Stimulated activated effector memory CD8-positive, alpha-beta T cell treated with anti-CD3 and anti-CD28 coated beads, Interleukin-12 subunit alpha, Interleukin-12 subunit beta, amount 100 ng/mL, for 72 hours (primary cell): Measurements from ENCODE around the gene ZBP1.

Experiments used
- ATAC-seq: fragments of 150-1000 bp; cut with Tn5 transposase; 2 replicates; pipeline ENCODE4 v1.10.0; 2021
- DNase-seq, 2 donors: peaks; one replicate each; pipeline ENCODE4 v3.0.0; 2021 to 2022; ENCODE audit warnings: low spot score in 2 of 2
- H3K27ac Mint-ChIP-seq: one replicate; pipeline ENCODE4 v1.8.0; 2022; ENCODE audit warnings: mild to moderate bottlenecking, mixed read lengths
- H3K36me3 Mint-ChIP-seq: one replicate; pipeline ENCODE4 v1.8.0; 2022; ENCODE audit warnings: mild to moderate bottlenecking, mixed read lengths
- H3K4me1 Mint-ChIP-seq: one replicate; pipeline ENCODE4 v1.8.0; 2022; ENCODE audit warnings: mixed read lengths
- H3K4me3 Mint-ChIP-seq: one replicate; pipeline ENCODE4 v1.8.0; 2022; ENCODE audit warnings: mild to moderate bottlenecking, mixed read lengths
- H3K9me3 Mint-ChIP-seq: one replicate; pipeline ENCODE4 v1.8.0; 2022; ENCODE audit warnings: mixed read lengths

Gene ZBP1, protein sequence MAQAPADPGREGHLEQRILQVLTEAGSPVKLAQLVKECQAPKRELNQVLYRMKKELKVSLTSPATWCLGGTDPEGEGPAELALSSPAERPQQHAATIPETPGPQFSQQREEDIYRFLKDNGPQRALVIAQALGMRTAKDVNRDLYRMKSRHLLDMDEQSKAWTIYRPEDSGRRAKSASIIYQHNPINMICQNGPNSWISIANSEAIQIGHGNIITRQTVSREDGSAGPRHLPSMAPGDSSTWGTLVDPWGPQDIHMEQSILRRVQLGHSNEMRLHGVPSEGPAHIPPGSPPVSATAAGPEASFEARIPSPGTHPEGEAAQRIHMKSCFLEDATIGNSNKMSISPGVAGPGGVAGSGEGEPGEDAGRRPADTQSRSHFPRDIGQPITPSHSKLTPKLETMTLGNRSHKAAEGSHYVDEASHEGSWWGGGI

DNA sequence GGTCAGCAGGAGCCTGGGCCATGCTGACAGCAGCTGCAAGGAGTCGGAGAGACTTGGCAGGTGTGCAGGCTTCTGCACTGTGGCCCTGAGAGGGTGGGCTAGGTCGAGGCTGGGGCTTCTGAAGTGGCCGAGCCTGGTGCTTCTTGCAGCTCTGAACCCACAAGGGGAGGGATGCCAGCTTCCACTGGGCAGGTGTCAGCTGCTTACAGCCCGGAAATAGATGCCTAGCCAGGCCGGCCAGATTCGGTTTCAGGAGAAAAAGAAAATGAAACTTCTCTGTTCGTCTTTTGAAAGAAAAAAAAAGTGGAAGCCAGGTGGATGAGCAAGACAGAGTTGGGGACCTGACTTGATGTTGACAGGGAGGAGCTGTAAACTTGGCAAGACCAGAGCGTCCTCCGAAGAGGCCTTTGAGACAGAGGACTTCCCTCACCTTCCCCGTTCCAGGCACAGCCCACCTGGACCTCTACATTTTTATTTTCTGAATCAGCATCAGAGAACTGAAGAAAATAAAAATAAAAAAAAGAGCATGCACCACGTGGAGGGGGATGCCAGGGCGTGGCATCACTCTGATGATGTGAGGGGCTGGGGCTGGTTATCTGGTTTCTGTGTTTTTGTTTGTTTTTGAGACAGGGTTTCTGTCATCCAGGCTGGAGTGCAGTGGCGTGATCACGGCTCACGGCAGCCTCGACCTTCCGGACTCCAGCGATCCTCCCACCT is at the start of gene ZBP1:
Gene ZBP1, minus strand, starts transcription at position 153 of the 717 bp plus-strand sequence. Its CDS starts 131 bp downstream, at position 22.
- ATAC-seq (peak; percentile 31), DNase-seq (peak in 1 of 2 donors; percentile 79)
- Mint-ChIP-seq H3K27ac (peak within 1 kb of the TSS; percentile 83), H3K4me1 (peaks cover 75% of the 10 kb centered on the region), H3K4me3 (peak within 1 kb of the TSS; percentile 71), H3K9me3 (peaks cover 4% of the 10 kb centered on the region), H3K36me3 (peaks cover 20% of the 10 kb centered on the region)

DNA sequence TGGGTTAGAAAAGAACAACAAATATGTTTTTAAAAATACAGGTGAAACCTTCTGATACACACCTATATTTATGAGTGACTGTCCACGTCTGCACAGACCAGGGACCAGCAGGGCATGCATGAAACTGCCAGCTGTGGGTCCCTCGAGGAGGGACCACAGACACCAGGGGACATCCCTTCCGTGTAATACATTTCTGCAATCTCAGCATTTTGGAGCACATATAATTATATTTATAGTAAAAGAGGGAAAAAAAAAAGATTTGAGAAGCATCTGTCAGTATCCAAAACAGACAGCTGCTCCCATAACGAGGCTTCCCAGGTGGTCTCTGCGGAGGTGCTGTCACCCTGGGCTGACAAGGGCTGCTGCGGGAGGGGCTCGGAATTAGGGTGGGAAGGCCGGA is 49.4 kb upstream of the ZBP1 start:
- H3K4me3 Mint-ChIP-seq: no peak overlapping the region
- DNase-seq (no peak), ATAC-seq (no peak)
- H3K9me3 Mint-ChIP-seq: no peaks in the 10 kb centered on the region
- no peak overlapping the region for H3K27ac Mint-ChIP-seq
- peaks cover 5% of the 10 kb centered on the region for H3K4me1 Mint-ChIP-seq
- no peaks in the 10 kb centered on the region for H3K36me3 Mint-ChIP-seq

DNA sequence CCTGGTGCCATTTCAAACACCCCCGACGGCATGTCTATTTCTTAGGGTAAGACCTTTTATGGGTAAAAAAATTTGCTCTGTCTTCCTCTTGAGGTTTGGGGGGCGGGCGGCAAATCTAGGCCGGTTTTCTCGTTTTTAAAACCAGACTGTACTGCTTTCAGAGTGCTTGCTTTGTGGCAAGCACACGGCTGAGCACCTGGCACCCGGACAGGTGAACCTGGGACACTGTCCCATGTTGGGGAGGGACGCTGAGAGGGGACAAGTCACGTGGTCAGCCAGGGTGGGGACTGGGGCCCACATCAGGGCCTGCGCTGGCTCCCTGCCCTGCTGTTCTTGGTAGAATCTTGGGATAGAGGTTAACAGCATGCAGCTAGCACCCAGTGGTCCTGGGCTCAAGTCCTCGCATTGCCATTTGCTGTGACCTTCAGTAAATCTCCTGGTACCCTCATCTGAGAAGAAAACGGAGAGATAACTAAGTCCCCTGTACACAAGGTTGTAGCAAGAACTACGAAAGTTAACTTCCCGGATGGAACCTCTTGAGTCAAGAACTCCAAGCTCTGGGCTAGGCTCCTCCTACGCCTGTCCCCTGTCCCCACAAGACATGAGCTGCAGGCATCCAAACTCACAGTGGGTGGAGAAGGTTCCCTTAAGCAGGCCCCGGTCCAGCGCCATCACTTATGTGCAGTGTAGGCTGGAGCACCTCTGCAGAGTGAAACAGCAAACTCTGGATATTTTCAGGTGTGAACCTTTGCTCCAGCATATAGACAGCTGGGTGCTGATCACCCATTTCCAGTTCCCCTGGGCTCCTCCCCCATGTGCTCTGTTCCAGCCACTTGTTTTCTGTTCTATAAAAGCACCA is 47.9 kb upstream of the ZBP1 start:
- no peaks in the 10 kb centered on the region for H3K9me3 Mint-ChIP-seq
- no peaks in the 10 kb centered on the region for H3K36me3 Mint-ChIP-seq
- peak overlapping the region; percentile 63 for H3K27ac Mint-ChIP-seq
- no peak for ATAC-seq
- no peak overlapping the region for H3K4me3 Mint-ChIP-seq
- peaks cover 5% of the 10 kb centered on the region for H3K4me1 Mint-ChIP-seq
- DNase-seq: no peak

DNA sequence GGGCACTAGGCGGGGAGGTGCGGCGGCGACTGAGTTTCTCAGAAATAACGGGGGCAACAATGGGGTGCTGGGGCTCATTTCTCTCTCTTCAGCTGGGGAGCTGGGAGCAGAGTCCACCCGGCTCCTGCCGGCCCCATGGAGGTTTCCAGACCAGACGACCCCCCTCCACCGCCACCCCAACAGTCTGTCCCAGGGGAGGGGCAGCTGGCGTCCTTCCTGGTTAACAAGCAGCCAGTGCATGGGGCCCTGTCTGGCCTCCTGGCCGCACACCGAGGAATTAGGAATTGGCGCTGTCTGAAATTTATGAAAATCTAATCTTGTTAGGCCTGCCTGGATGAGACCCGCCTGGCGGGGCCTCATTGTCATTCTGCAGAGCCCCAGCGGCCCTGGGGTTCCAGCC is 47.2 kb upstream of the ZBP1 start:
- no peaks in the 10 kb centered on the region for H3K9me3 Mint-ChIP-seq
- H3K36me3 Mint-ChIP-seq: no peaks in the 10 kb centered on the region
- DNase-seq (no peak), ATAC-seq (no peak)
- peaks cover 5% of the 10 kb centered on the region for H3K4me1 Mint-ChIP-seq
- no peak overlapping the region for H3K27ac Mint-ChIP-seq
- H3K4me3 Mint-ChIP-seq: no peak overlapping the region

DNA sequence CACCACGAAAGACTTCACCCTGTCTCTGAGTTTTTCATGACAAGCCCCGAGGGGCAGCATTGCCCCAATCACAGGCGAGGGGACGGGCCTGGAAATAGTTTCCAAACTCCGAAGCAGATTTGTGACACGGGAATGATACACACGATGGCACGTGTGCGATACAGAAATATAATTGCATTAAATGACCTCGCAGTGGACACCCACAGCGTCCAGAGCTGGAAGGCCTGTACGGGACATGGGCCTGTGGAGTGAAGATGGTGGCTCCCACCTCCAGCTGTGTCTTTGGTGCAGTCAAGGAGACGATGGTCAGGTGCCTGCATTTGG is 46.6 kb upstream of the ZBP1 start:
- H3K4me1 Mint-ChIP-seq: peaks cover 5% of the 10 kb centered on the region
- no peaks in the 10 kb centered on the region for H3K9me3 Mint-ChIP-seq
- DNase-seq (no peak), ATAC-seq (no peak)
- no peak overlapping the region for H3K27ac Mint-ChIP-seq
- no peaks in the 10 kb centered on the region for H3K36me3 Mint-ChIP-seq
- no peak overlapping the region for H3K4me3 Mint-ChIP-seq

DNA sequence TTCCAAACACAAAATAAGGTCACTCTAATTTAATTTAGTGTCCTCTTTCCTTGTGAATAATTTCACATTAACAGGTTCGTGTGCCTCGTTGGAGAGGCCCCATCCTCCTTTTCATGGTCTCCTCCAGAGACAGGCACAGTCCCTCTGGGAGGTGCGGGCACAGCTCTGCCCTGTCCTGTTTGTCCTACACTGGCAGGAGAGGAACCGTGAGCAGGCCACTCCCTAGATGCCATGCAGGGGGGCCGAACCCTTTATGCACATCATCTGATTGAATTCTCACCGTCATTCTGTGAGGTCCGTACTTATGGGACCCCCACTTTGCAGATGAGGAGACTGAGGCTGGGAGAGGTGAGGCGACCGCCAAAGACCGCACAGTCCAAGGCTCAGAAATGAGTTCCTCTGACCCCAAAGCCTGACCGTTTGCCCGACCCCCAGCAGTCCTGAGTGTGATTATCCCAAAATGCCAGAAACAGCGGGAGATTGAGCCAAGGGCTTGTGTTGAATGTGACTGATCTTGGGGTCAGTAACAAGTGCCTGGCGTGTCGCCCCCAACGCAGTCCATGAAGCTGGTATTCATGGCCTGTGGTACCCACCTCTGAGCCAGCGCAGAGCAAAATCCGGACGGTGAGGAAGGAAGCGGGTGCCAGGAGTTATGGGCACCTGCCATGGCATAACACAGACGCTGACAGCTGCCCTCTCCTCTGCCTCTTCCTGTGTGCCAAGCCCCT is 46.0 kb upstream of the ZBP1 start:
- no peak for ATAC-seq
- no peaks in the 10 kb centered on the region for H3K9me3 Mint-ChIP-seq
- no peak overlapping the region for H3K4me3 Mint-ChIP-seq
- peaks cover 5% of the 10 kb centered on the region for H3K4me1 Mint-ChIP-seq
- H3K27ac Mint-ChIP-seq: no peak overlapping the region
- no peak for DNase-seq
- no peaks in the 10 kb centered on the region for H3K36me3 Mint-ChIP-seq

DNA sequence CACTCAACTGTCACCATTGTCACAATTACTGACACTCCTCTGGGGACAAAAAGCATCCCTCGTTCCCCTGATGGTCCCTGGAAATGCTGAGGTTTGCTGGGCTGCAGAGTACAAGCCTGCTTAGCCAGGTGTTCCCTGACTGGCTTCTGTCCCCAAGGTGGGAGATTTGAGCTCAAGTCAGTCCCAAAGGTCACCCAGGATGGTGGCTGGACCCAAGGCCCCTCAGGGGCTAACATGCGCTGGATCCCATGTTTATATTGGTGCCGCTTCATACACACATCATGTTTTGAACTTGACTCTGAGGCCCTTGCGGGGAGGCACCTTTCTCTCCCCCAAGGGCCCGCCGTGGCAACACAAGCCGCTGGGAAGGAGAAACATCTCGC is 45.4 kb upstream of the ZBP1 start:
- Mint-ChIP-seq H3K4me1 (peaks cover 5% of the 10 kb centered on the region), H3K27ac (no peak overlapping the region)

DNA sequence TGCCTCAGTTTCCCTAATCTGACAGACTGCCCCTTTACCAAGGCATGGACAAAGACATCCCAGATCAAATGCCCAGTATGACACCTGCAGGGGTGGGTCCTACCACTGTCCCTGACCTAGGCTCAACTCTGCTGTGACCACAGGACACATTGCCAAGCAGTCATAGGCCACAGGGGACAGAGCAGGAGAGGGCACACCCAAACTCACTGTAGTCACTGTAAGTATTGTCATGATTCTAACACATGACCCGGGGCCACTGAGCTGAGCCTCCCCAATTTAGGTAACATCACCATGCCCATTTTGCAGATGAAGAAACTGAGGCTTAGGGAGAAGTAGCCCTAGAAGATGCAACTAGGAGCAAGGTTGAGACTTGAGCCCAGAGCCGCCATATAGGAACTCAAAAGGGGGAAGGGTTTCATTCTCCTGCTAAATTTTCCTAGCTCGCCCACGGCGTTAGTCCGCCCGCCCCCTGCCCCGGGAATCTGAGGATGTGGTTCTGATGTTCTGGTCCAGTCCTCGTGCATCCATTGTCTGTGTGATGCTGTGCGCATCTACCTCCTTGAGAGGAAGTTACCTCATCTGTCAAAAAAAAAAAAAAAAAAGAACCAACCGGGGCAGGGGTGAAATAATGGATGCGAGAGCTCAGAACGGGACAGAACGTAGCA is 44.8 kb upstream of the ZBP1 start:
- Mint-ChIP-seq H3K27ac (no peak overlapping the region), H3K9me3 (no peaks in the 10 kb centered on the region), H3K4me3 (no peak overlapping the region), H3K4me1 (peaks cover 11% of the 10 kb centered on the region), H3K36me3 (no peaks in the 10 kb centered on the region)
- DNase-seq (no peak), ATAC-seq (no peak)

More for the DNA sequence above, 45.4 kb upstream of the ZBP1 start:
- ATAC-seq (no peak), DNase-seq (no peak)
- Mint-ChIP-seq H3K9me3 (no peaks in the 10 kb centered on the region), H3K4me3 (no peak overlapping the region), H3K36me3 (no peaks in the 10 kb centered on the region)

DNA sequence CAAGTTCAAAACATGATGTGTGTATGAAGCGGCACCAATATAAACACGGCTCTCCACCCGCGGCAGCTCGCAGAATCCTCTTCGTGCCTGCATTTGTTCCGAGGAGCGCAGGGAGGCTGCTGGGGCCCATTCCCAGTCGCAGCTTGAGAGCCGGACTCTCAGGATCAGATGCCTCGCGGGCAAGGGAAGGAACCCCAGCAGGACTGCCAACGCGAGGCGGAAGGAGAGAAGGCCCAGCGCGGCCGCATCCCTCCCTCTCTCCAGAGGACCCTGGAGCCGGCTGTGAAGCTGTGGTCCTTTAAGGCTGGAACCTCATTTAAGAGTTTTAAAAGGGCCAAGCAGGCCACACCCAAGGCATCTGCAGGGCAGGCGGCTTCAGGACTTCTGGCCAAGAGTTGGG is 44.2 kb upstream of the ZBP1 start:
- H3K4me3 Mint-ChIP-seq: no peak overlapping the region
- DNase-seq (no peak), ATAC-seq (no peak)
- H3K9me3 Mint-ChIP-seq: no peaks in the 10 kb centered on the region
- peaks cover 12% of the 10 kb centered on the region for H3K4me1 Mint-ChIP-seq
- H3K36me3 Mint-ChIP-seq: no peaks in the 10 kb centered on the region
- H3K27ac Mint-ChIP-seq: no peak overlapping the region

DNA sequence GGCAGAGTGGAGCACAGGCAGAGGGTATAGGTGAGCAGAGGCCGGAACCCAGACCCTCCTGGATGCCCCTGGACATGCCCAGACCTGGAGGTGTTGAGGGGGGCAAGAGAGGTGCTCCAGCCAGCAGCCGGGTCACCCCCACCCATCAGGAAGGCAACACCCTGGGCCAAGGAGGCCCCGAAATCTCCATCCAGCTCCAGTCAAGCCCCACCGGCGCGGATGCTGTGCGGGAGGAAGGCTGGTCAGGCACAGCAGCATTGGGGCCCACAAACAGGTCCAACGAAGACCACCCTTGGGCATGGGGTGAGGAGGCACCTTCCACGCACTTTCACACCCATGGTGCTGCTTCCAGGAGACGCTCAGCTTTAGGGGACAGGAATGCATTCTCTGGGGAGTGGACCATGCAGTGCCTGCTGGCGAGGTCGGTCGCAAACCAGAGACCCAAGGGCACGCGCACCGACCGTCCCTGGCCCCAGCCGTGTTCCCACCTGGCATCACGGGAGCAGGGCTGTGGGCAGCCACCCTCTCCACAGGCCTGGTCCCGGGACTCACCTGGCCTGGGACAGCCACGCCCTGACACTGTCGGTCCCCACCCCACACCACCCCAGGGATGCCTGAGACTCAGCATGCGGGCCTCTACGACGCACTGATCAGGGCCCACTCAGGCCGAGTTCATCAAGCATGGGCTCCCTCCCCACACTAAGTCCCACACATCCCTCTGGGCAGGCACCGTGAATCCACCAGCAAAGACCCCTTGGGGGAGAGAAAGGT is 43.6 kb upstream of the ZBP1 start:
- no peak overlapping the region for H3K4me3 Mint-ChIP-seq
- ATAC-seq: no peak
- peaks cover 15% of the 10 kb centered on the region for H3K4me1 Mint-ChIP-seq
- H3K9me3 Mint-ChIP-seq: no peaks in the 10 kb centered on the region
- H3K27ac Mint-ChIP-seq: no peak overlapping the region
- DNase-seq: no peak
- H3K36me3 Mint-ChIP-seq: no peaks in the 10 kb centered on the region

DNA sequence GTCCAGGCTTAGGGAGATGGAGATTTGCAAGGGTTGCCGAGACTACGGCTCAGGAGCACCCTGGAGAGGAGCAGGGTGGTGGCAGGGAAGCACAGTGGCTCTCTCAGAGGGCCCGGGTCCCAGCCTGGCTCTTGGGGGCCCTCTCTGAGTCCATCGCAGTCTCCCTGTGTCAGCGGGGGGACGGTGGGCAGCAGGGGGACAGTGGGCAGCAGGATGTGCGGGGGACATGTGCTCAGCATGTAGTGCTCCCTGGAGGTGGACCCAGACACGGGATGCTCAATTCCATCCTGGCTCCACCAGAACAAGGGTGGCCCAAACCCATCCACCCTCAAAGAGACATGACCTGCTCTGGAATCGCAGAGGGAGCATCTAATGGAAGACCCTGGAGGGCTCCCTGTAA is 43.0 kb upstream of the ZBP1 start:
- DNase-seq: no peak
- peaks cover 18% of the 10 kb centered on the region for H3K4me1 Mint-ChIP-seq
- no peak overlapping the region for H3K4me3 Mint-ChIP-seq
- no peaks in the 10 kb centered on the region for H3K9me3 Mint-ChIP-seq
- ATAC-seq: no peak
- no peak overlapping the region for H3K27ac Mint-ChIP-seq
- H3K36me3 Mint-ChIP-seq: no peaks in the 10 kb centered on the region

DNA sequence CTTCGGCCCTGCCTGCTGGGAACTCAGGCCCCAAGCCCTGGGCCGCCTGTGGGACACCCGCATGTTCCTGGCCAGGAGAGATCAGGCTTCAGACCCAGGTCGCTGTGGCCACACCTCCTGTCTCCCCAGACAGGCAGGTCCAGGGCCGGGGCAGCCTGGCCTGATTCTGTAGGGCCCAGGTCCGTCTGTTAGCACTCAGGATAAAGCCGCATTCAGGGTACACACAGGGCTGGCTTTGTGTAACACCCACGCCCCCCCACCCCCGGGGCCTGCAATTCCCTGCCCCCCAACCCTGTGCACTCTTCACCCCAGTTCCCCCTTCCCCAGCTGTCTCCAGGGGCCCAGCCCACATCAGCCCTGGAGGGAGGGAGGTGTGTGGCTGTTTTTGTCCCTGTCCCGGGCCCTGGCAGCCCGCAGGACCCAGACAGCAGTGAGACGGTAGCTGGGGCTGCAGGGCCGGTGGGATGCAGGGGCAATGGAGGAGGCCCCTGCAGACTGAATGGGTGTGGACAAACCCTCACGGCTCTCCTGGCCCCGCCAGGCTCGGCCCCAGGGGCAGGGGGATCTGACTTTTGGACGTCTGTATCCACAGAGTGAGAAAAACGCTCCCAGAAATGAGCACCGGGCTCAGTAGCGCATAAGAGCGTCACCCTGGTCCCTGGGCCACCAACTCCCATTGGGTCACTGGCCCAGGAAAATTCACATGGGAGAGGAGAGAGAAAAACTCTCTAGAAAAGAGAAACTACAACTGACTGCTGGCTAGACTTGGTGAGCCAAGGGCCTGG is 42.4 kb upstream of the ZBP1 start:
- no peak for ATAC-seq
- Mint-ChIP-seq H3K4me1 (peaks cover 23% of the 10 kb centered on the region), H3K9me3 (no peaks in the 10 kb centered on the region), H3K36me3 (no peaks in the 10 kb centered on the region), H3K4me3 (no peak overlapping the region), H3K27ac (no peak overlapping the region)
- no peak for DNase-seq

DNA sequence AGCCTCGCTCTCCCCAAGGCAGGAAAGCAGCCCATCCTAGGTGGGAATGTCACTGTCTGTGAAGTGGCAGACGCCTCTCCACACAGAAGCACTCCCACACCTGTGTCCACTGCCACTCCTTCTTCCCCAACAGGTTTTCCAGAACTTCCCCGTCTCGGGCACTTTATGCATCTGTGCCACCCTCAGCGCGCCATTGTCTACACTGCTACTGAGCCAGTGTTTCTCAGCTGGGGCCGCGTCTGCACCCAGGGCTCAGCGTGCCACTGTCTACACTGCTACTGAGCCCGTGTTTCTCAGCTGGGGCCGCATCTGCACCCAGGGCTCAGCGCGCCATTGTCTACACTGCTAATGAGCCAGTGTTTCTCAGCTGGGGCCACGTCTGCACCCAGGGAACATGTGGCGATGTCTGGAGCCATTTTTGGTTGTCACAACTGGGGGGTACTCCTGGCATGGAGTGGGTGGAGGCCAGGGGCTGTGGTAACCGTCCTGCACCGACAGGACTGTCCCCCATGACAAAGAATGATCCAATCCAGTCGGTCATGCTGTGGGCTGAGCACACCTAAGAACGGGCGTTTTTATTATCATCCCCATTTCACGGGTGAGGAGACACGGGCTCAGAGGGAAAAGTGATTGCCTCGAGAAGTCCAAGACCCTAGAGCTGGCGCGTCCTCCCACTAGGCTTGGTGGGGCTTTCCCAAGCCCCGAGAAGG is 41.7 kb upstream of the ZBP1 start:
- DNase-seq: no peak
- H3K36me3 Mint-ChIP-seq: no peaks in the 10 kb centered on the region
- H3K4me1 Mint-ChIP-seq: peaks cover 23% of the 10 kb centered on the region
- ATAC-seq: no peak
- no peaks in the 10 kb centered on the region for H3K9me3 Mint-ChIP-seq
- H3K4me3 Mint-ChIP-seq: no peak overlapping the region
- no peak overlapping the region for H3K27ac Mint-ChIP-seq
